ENCODE results near the gene LSR.

The LSR gene

DNA sequence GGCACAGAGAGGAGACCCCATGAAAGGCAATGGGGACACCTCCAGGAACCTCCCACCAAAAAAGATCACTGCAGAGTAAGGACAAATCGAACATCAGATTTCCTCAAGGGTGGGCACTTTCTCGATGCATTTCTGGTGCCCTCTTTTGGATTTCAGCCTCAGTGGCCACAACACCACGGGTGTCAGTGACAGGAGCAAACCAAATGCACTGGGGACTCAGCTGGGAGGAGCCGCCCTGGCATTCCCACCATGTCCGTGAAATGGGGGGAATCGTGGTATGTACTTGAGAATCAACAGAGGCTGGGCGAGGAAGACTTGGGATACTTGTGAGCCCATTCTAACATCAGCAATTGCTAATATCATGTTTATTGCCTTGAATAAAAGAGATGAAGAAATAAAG lies 36.6 kb upstream of the LSR start:
- H3K4me3 ChIP-seq (ENCODE audit: low read depth, low read length): no peak overlapping the region
- TF ChIP-seq, protein P1, sequence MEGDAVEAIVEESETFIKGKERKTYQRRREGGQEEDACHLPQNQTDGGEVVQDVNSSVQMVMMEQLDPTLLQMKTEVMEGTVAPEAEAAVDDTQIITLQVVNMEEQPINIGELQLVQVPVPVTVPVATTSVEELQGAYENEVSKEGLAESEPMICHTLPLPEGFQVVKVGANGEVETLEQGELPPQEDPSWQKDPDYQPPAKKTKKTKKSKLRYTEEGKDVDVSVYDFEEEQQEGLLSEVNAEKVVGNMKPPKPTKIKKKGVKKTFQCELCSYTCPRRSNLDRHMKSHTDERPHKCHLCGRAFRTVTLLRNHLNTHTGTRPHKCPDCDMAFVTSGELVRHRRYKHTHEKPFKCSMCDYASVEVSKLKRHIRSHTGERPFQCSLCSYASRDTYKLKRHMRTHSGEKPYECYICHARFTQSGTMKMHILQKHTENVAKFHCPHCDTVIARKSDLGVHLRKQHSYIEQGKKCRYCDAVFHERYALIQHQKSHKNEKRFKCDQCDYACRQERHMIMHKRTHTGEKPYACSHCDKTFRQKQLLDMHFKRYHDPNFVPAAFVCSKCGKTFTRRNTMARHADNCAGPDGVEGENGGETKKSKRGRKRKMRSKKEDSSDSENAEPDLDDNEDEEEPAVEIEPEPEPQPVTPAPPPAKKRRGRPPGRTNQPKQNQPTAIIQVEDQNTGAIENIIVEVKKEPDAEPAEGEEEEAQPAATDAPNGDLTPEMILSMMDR (IDR thresholded peaks at IDR 0.05; ENCODE audit: low read depth, low read length, missing control alignments): no peak
- no peaks in the 10 kb centered on the region for H3K36me3 ChIP-seq (replicated peaks)
- in situ Hi-C loops (cut with HindIII; ENCODE audit: low pct_ligation_motif_present, low sequenced_read_pairs): no loop called here
- no peak for DNase-seq
- H3K27me3 ChIP-seq (replicated peaks): no peaks in the 10 kb centered on the region
- H3K27ac ChIP-seq: no peak overlapping the region

DNA sequence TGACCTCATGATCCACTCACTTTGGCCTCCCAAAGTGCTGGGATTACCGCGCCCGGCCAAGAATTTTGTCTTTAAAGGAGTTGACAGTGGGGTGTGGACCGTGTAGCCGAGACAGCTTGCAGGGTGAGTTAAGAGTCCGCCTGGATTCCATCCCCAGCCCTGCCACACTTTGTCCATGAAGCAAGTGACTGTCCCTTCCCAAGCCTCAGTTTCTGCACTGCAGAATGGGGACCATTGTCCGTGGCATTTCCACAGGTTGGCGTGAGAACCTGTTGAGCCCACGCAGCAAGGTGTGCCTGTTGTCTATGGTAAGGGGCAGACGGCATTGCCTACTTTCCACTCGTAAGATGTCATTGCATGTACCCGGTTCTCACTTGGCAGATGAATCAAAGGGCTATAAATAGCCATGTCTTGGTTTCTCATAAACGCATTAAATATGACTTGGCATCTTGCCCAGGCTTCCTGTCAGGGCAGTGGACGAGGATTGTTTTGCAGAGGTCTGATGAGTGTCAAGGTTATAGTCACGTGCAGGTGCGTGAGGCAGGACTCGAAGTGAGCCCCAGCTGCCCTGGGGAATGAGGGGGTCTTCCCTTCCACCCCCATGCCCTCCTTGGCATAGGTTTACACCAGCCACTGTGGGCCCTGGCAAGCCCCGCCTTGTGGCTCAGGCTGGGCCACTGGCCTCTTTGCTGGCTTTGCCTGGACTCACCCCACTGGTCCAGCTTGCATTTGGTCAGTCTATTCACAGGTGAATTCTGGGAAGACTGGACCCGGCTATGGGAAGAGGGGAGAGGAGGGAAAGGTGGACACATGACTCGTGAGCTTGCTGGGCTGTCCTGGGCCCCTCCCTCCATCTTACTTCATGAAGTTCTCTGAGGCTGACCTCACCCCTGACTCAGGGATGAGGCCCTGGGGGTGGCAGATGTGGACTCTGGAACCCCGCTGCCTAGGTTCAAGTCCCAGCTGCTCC lies 34.9 kb upstream of the LSR start:
- no peak overlapping the region for H3K27ac ChIP-seq
- DNase-seq: peak; percentile 77
- no peak overlapping the region for H3K4me3 ChIP-seq (ENCODE audit: low read depth, low read length)
- no peaks in the 10 kb centered on the region for H3K27me3 ChIP-seq (replicated peaks)
- TF ChIP-seq, protein P1 (IDR thresholded peaks at IDR 0.05; ENCODE audit: low read depth, low read length, missing control alignments): no peak
- no peaks in the 10 kb centered on the region for H3K36me3 ChIP-seq (replicated peaks)
- in situ Hi-C loops (cut with HindIII; ENCODE audit: low pct_ligation_motif_present, low sequenced_read_pairs): no loop called here

DNA sequence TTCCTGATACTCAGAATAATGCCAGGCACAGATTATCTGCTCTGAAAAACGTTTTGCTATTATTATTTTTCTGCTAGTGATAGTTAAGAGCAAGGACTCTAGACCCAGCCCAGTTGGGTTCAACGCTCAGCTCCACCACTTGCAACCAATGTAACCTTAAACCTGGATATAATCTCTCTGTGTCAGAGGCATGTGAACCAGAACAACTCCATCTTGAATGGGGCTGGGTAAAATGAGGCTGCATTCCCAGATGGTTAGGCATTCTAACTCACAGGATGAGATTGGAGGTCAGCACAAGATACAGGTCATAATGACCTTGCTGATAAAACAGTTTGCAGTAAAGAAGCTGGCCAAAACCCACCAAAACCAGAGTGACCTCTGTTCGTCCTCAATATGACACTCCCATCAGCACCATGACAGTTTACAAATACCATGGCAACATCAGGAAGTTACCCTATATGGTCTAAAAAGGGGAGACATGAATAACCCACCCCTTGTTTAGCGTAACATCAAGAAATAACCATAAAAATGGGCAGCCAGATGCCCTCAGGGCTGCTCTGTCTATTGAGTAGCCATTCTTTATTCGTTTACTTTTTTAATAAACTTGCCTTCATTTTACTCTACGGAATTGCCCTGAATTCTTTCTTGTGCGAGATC lies 33.9 kb upstream of the LSR start:
- in situ Hi-C loops (cut with HindIII; ENCODE audit: low pct_ligation_motif_present, low sequenced_read_pairs): no loop called here
- no peak overlapping the region for H3K4me3 ChIP-seq (ENCODE audit: low read depth, low read length)
- DNase-seq: no peak
- no peaks in the 10 kb centered on the region for H3K36me3 ChIP-seq (replicated peaks)
- TF ChIP-seq, protein P1 (IDR thresholded peaks at IDR 0.05; ENCODE audit: low read depth, low read length, missing control alignments): no peak
- H3K27ac ChIP-seq: no peak overlapping the region
- no peaks in the 10 kb centered on the region for H3K27me3 ChIP-seq (replicated peaks)

DNA sequence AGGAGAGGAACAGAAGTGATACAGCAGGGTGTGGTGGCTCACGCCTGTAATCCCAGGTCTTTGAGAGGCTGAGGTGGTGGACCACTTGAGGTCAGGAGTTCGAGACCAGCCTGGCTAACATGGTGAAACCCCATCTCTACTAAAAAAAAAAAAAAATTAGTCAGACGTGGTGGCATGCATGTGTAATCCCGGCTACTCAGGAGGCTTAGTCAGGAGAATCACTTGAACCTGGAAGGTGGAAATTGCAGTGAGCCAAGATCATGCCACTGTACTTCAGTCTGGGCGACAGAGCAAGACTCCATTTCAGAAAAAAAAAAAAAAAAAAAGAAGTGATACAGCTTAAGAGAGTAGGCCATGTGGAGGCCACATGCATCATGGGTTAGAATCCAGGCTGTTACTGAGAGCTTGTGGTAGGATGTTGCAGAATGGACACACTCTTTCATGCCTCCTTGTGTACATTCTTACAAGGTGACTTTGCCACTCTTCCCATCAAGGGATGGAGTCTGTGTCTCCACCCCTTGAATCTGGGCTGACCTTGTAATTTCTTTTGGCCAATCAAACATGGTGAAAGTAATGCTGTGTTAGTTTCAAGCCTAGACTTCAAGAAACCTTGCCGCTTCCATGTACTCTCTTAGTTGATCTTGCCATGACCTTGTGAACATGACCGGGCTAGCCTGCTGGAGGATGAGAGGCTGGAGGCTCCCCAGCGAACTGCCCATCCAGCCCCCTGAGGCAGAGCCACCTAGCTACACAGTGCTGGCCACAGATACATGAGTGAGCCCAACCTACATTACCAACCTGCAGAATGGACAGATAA lies 32.6 kb upstream of the LSR start:
- no peak for DNase-seq
- no peak overlapping the region for H3K27ac ChIP-seq
- in situ Hi-C loops (cut with HindIII; ENCODE audit: low pct_ligation_motif_present, low sequenced_read_pairs): no loop called here

More for the DNA sequence above, 32.6 kb upstream of the LSR start:
- Histone ChIP-seq H3K4me3 (ENCODE audit: low read depth, low read length) (no peak overlapping the region), H3K27me3 (replicated peaks) (no peaks in the 10 kb centered on the region), H3K36me3 (replicated peaks) (no peaks in the 10 kb centered on the region)
- TF ChIP-seq, protein P1 (IDR thresholded peaks at IDR 0.05; ENCODE audit: low read depth, low read length, missing control alignments): no peak
